K562 (cell line): ENCODE results near the gene MMP17.

Experiments used
- CTCF ChIP-seq, 3 experiments: IDR thresholded peaks in 2 of 3; conservative IDR thresholded peaks in 1 of 3; 2 replicates each; pipeline ENCODE4 v1.5.1; 2011 to 2012; ENCODE audit warnings: low read length in 3 of 3, mild to moderate bottlenecking in 3 of 3, control low read depth in 2 of 3, improper control_type of control experiment in 1 of 3, inconsistent platforms in 1 of 3, low read depth in 1 of 3, mixed read lengths in 1 of 3, moderate library complexity in 1 of 3; ENCODE audit not compliant: insufficient read depth in 2 of 3
- NBN ChIP-seq: fragments of 450-650 bp; IDR thresholded peaks from 2 replicates; pipeline ENCODE4 v1.6.1; 2016; ENCODE audit warnings: low read depth, mild to moderate bottlenecking
- NFIC ChIP-seq: fragments of 450-650 bp; IDR thresholded peaks from 2 replicates; pipeline ENCODE4 v1.6.1; 2017; ENCODE audit warnings: mild to moderate bottlenecking, inconsistent platforms
- RNF2 ChIP-seq: sonication (generic); IDR thresholded peaks from 2 replicates; pipeline ENCODE4 v1.6.1; 2016
- ZBTB17 ChIP-seq: fragments of 450-650 bp; formaldehyde crosslinking; IDR thresholded peaks from 2 replicates; pipeline ENCODE4 v1.4.0; 2020; ENCODE audit warnings: mild to moderate bottlenecking
- ZNF140 ChIP-seq: fragments of 250-450 bp; sonication (Bioruptor Pico); IDR thresholded peaks from 2 replicates; pipeline ENCODE4 v1.8.0; 2021; ENCODE audit warnings: moderate library complexity, mild to moderate bottlenecking, inconsistent platforms
- ZSCAN32 ChIP-seq: fragments of 450-650 bp; formaldehyde crosslinking; IDR thresholded peaks from 2 replicates; pipeline ENCODE4 v1.4.0; 2020; ENCODE audit warnings: mild to moderate bottlenecking, moderate library complexity

GRCh38 chr12:131873293-131873692, 45.1 kb downstream of the MMP17 start:
- TF ChIP-seq ZNF140 (CRISPR knock-in tag) (no peak), NBN (no peak), NFIC (no peak), ZSCAN32 (CRISPR knock-in tag) (no peak), ZBTB17 (CRISPR knock-in tag) (no peak), CTCF (IDR thresholded peaks at IDR 0.05 in 2 of 3, conservative IDR thresholded peaks at IDR 0.05 in 1 of 3; ENCODE audit: insufficient read depth in 2 of 3, low read depth in 1 of 3, low read length in 3 of 3) (no peak), RNF2 (no peak)
